Measurements from ENCODE around the gene LSAMP.

DNA sequence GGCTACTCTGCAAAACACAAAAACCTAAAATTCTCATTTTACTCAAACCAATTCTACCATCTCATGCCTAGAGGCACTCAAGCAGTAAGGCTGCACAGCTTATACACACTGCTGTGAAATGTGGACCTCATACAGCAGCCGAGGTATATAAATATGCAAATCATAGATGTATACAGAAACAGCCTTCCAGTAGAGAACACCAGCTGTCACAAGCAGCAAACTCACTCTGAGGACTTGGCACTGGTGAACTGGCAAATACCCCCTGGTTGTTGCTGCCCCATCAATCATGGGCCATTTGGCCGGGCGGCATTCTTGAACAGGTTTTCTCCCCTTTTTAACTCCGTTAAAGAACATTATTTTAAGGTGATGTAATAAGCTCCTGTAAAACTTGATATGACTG is 378.0 kb downstream of the LSAMP start:
- no peak for TF ChIP-seq EP300 (IDR thresholded peaks at IDR 0.05)
- TF ChIP-seq, protein P1, sequence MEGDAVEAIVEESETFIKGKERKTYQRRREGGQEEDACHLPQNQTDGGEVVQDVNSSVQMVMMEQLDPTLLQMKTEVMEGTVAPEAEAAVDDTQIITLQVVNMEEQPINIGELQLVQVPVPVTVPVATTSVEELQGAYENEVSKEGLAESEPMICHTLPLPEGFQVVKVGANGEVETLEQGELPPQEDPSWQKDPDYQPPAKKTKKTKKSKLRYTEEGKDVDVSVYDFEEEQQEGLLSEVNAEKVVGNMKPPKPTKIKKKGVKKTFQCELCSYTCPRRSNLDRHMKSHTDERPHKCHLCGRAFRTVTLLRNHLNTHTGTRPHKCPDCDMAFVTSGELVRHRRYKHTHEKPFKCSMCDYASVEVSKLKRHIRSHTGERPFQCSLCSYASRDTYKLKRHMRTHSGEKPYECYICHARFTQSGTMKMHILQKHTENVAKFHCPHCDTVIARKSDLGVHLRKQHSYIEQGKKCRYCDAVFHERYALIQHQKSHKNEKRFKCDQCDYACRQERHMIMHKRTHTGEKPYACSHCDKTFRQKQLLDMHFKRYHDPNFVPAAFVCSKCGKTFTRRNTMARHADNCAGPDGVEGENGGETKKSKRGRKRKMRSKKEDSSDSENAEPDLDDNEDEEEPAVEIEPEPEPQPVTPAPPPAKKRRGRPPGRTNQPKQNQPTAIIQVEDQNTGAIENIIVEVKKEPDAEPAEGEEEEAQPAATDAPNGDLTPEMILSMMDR (IDR thresholded peaks at IDR 0.05) = no peak

All from sigmoid colon (tissue), 4 donors.